HG03103 (cell line): ENCODE results near the gene BCL2L14.

Experiments
- ATAC-seq: cut with Tn5 transposase; IDR thresholded peaks from one replicate; pipeline ENCODE4 v1.9.1; 2021; ENCODE audit warnings: low read depth; ENCODE audit not compliant: unreplicated experiment

BCL2L14 gene

GRCh38 chr12:12070674-12071656 lies at the start of gene BCL2L14:
BCL2L14 (plus strand) TSS chr12:12070939; CDS start chr12:12079306, 8,367 bp downstream.
- ATAC-seq, result no peak

GRCh38 chr12:12022306-12022936 lies 48.3 kb upstream of the BCL2L14 start:
- no peak for ATAC-seq

- no peak for ATAC-seq
Observed at GRCh38 chr12:12023456-12023855, 47.3 kb upstream of the BCL2L14 start.

GRCh38 chr12:12024911-12025682 lies 45.6 kb upstream of the BCL2L14 start:
- peak; percentile 80 for ATAC-seq

- no peak for ATAC-seq
Observed at GRCh38 chr12:12025799-12026386, 44.8 kb upstream of the BCL2L14 start.

GRCh38 chr12:12028668-12029402 lies 41.9 kb upstream of the BCL2L14 start:
- ATAC-seq, result no peak

GRCh38 chr12:12029653-12030052 lies 41.1 kb upstream of the BCL2L14 start:
- ATAC-seq, result no peak

GRCh38 chr12:12032260-12032791 lies 38.4 kb upstream of the BCL2L14 start:
- ATAC-seq, result no peak

- no peak for ATAC-seq
Observed at GRCh38 chr12:12032851-12033797, 37.6 kb upstream of the BCL2L14 start.

GRCh38 chr12:12033824-12034223 lies 36.9 kb upstream of the BCL2L14 start:
- ATAC-seq, result no peak

GRCh38 chr12:12034344-12034743 lies 36.4 kb upstream of the BCL2L14 start:
- no peak for ATAC-seq

- ATAC-seq, result no peak
Observed at GRCh38 chr12:12035229-12035628, 35.5 kb upstream of the BCL2L14 start.

GRCh38 chr12:12036901-12037300 lies 33.8 kb upstream of the BCL2L14 start:
- ATAC-seq, result no peak

- ATAC-seq, result no peak
Observed at GRCh38 chr12:12039897-12040296, 30.8 kb upstream of the BCL2L14 start.

- ATAC-seq, result no peak
Observed at GRCh38 chr12:12046401-12046800, 24.3 kb upstream of the BCL2L14 start.

- ATAC-seq, result no peak
Observed at GRCh38 chr12:12047682-12048081, 23.1 kb upstream of the BCL2L14 start.

- no peak for ATAC-seq
Observed at GRCh38 chr12:12048266-12048665, 22.5 kb upstream of the BCL2L14 start.

GRCh38 chr12:12048714-12049113 lies 22.0 kb upstream of the BCL2L14 start:
- no peak for ATAC-seq

- no peak for ATAC-seq
Observed at GRCh38 chr12:12051668-12052067, 19.1 kb upstream of the BCL2L14 start.
